Measurements from ENCODE around the gene ZMIZ1. TPM values are rescaled to one million over a fixed set of nuclear protein-coding genes. Genes with fewer than 3 reads are reported as not detected.

Gene ZMIZ1
- total RNA-seq, 1 experiment from 2014 or later, result 28.4 TPM

- peaks cover 4 to 5% of the 10 kb centered on the region in 2 experiments; a peak in 2 of 4 replicates for H3K4me1 ChIP-seq (ENCODE audit: control insufficient read depth in 1 of 2, insufficient read depth in 2 of 2, low read length in 2 of 2)
- no peak overlapping the region for H3K4me2 ChIP-seq (ENCODE audit: low read length)
- ATAC-seq (no peak), DNase-seq (ENCODE audit: low read depth, low spot score) (no peak)
- H3K4me3 ChIP-seq (replicated peaks in 1 of 2; ENCODE audit: low read depth in 1 of 2, low read length in 2 of 2), result no peak overlapping the region
- no peak for TF ChIP-seq ZNF274 (IDR thresholded peaks at IDR 0.05; ENCODE audit: low read depth, low read length)
- no peak for TF ChIP-seq EGR1 (IDR thresholded peaks at IDR 0.05; ENCODE audit: low read depth)
- TF ChIP-seq SRF (IDR thresholded peaks at IDR 0.05; ENCODE audit: low read depth), result no peak
- no peak for TF ChIP-seq SIN3A (IDR thresholded peaks at IDR 0.05; ENCODE audit: low read depth)
- no peak for TF ChIP-seq JUND (IDR thresholded peaks at IDR 0.05)
- TF ChIP-seq ZBTB33 (IDR thresholded peaks at IDR 0.05; ENCODE audit: extremely low read depth, insufficient replicate concordance, low read length), result no peak
- TF ChIP-seq EZH2phosphoT487 (IDR thresholded peaks at IDR 0.05; ENCODE audit: borderline replicate concordance), result no peak
- TF ChIP-seq CTCF (IDR thresholded peaks at IDR 0.05 in 2 of 3, conservative IDR thresholded peaks at IDR 0.05 in 1 of 3; ENCODE audit: borderline replicate concordance in 1 of 3, insufficient read depth in 1 of 3, low read depth in 2 of 3, low read length in 2 of 3), result no peak
- no peak for TF ChIP-seq ATF3 (IDR thresholded peaks at IDR 0.05)
- TF ChIP-seq MAX (IDR thresholded peaks at IDR 0.05), result no peak
- no peak for TF ChIP-seq POLR2AphosphoS5 (IDR thresholded peaks at IDR 0.05; ENCODE audit: low read depth, low read length)
- no peak for TF ChIP-seq CBX3 (IDR thresholded peaks at IDR 0.05; ENCODE audit: low read depth)
- no peak for TF ChIP-seq POLR2A (IDR thresholded peaks at IDR 0.05; ENCODE audit: borderline replicate concordance, extremely low read depth, insufficient read depth, insufficient read length)
- no peak for TF ChIP-seq ZFX (IDR thresholded peaks at IDR 0.05)
- no peak for TF ChIP-seq YY1 (IDR thresholded peaks at IDR 0.05; ENCODE audit: extremely low read depth, insufficient replicate concordance, low read depth, low read length)
- TF ChIP-seq SP1 (IDR thresholded peaks at IDR 0.05; ENCODE audit: low read depth), result no peak
- TF ChIP-seq ELF1 (IDR thresholded peaks at IDR 0.05; ENCODE audit: borderline replicate concordance, low read depth), result no peak
- TF ChIP-seq FOSL1 (IDR thresholded peaks at IDR 0.05; ENCODE audit: low read depth), result no peak
- TF ChIP-seq REST (IDR thresholded peaks at IDR 0.05; ENCODE audit: low read depth), result no peak
- H3K9ac ChIP-seq (ENCODE audit: low read length), result no peak overlapping the region
- no peak overlapping the region for H3K27ac ChIP-seq (ENCODE audit: low read depth, low read length)
- no peaks in the 10 kb centered on the region for H3K9me3 ChIP-seq (ENCODE audit: control insufficient read depth in 1 of 2, insufficient read depth in 1 of 2, low read depth in 1 of 2, low read length in 2 of 2)
- H3K36me3 ChIP-seq (ENCODE audit: control insufficient read depth in 1 of 2, insufficient read depth in 2 of 2, low read length in 2 of 2), result no peaks in the 10 kb centered on the region
- no peaks in the 10 kb centered on the region for H3K27me3 ChIP-seq (ENCODE audit: insufficient read depth, low read length)
- no peak overlapping the region for H2AFZ ChIP-seq (ENCODE audit: low read depth, low read length, poor library complexity, severe bottlenecking)
- no peaks in the 10 kb centered on the region for H3K9me2 ChIP-seq (ENCODE audit: insufficient read depth)
- H3K79me2 ChIP-seq (ENCODE audit: insufficient read depth, low read length), result peaks cover 54% of the 10 kb centered on the region; the same call in 1 of the 2 replicates
- POLR2A ChIA-PET, result no interaction called here
- CTCF ChIA-PET, result no interaction called here
- RAD21 ChIA-PET (ENCODE audit: low non-redundant PET in 1 of 2, low total read pairs in 2 of 2, uncharacterized antibody in 2 of 2, unreplicated experiment in 2 of 2), result no interaction called here
- BruUV-seq (replicated peaks), result no TSS peak
- intact Hi-C loops (cut with micrococcal nuclease), result no loop called here
- no peaks in the 10 kb centered on the region for H4K20me1 ChIP-seq (ENCODE audit: insufficient read depth)
These were observed 25.1 kb downstream of the ZMIZ1 start for GRCh38 chr10:79093658-79094411.
